IMR-90 (cell line): ENCODE results near the gene RBMS3. TPM values are rescaled to one million over a fixed set of nuclear protein-coding genes. Genes with fewer than 3 reads are reported as not detected.

Source experiments
- ATAC-seq: fragments of 200-7000 bp; cut with Tn5 transposase; 2 replicates; pipeline ENCODE4 v1.9.1; 2020; ENCODE audit warnings: low read depth, mild to moderate bottlenecking, moderate library complexity
- BruUV-seq: library from RNA; stranded (reverse); fragments of 400-500 nt; replicated peaks from 2 replicates; lab custom pipeline; 2021; lab: Mats Ljungman, UMichigan
- CTCF ChIA-PET: fragments of 300-600 bp; formaldehyde crosslinking; extraction: SDS; loops from one replicate; lab custom pipeline; 2021; ENCODE audit warnings: antibody characterized with exemption; lab: Yijun Ruan, JAX
- POLR2A ChIA-PET: fragments of 300-600 bp; sonication (Branson Sonifier 250); formaldehyde crosslinking; loops from one replicate; lab custom pipeline; 2022; ENCODE audit warnings: antibody characterized with exemption; ENCODE audit not compliant: unreplicated experiment; lab: Charles Lee
- DNase-seq: peaks from one replicate; pipeline ENCODE4 v3.0.0; 2013
- H2AFZ ChIP-seq: replicated peaks from 2 replicates; pipeline ENCODE3; 2013; ENCODE audit warnings: low read length, mild to moderate bottlenecking; ENCODE audit not compliant: poor library complexity
- H2AK5ac ChIP-seq: 2 replicates; pipeline ENCODE4 v1.6.1; 2013; ENCODE audit warnings: low read depth, low read length, inconsistent platforms
- H2AK9ac ChIP-seq: replicated peaks from 2 replicates; pipeline ENCODE3; 2013; ENCODE audit warnings: mild to moderate bottlenecking, low read depth, low read length, moderate library complexity; ENCODE audit not compliant: poor library complexity
- H2BK120ac ChIP-seq: 2 replicates; pipeline ENCODE4 v1.6.1; 2013; ENCODE audit warnings: low read depth, low read length, inconsistent platforms
- H2BK15ac ChIP-seq: 3 replicates; pipeline ENCODE4 v1.6.1; 2013; ENCODE audit warnings: low read depth, low read length, inconsistent platforms
- H2BK20ac ChIP-seq: 2 replicates; pipeline ENCODE4 v1.6.1; 2013; ENCODE audit warnings: low read depth, mild to moderate bottlenecking, inconsistent platforms, low read length, moderate library complexity
- H2BK5ac ChIP-seq: 2 replicates; pipeline ENCODE4 v1.6.1; 2013; ENCODE audit warnings: mild to moderate bottlenecking, low read depth, low read length, inconsistent platforms; ENCODE audit not compliant: poor library complexity, severe bottlenecking
- H3K14ac ChIP-seq: replicated peaks from 2 replicates; pipeline ENCODE4 v1.6.1; 2013; ENCODE audit warnings: low read depth, low read length, inconsistent platforms
- H3K18ac ChIP-seq: 2 replicates; pipeline ENCODE4 v1.6.1; 2013; ENCODE audit warnings: low read depth, low read length, control low read depth
- H3K23ac ChIP-seq: 2 replicates; pipeline ENCODE4 v1.6.1; 2013; ENCODE audit warnings: low read depth, low read length, inconsistent platforms
- H3K27ac ChIP-seq: 2 replicates; pipeline ENCODE4 v1.5.1; 2013; ENCODE audit warnings: mild to moderate bottlenecking, control low read depth, low read length; ENCODE audit not compliant: insufficient read depth
- H3K27me3 ChIP-seq: 2 replicates; pipeline ENCODE4 v1.6.1; 2013; ENCODE audit warnings: low read length; ENCODE audit not compliant: control insufficient read depth, insufficient read depth
- H3K36me3 ChIP-seq: 2 replicates; pipeline ENCODE4 v1.6.1; 2013; ENCODE audit warnings: low read length, mixed read lengths; ENCODE audit not compliant: control insufficient read depth, insufficient read depth
- H3K4ac ChIP-seq: 2 replicates; pipeline ENCODE4 v1.6.1; 2013; ENCODE audit warnings: low read depth, low read length, inconsistent platforms
- H3K4me1 ChIP-seq: 2 replicates; pipeline ENCODE4 v1.6.1; 2013; ENCODE audit warnings: low read length, mixed read lengths; ENCODE audit not compliant: control insufficient read depth, insufficient read depth
- H3K4me2 ChIP-seq: 2 replicates; pipeline ENCODE4 v1.6.1; 2013; ENCODE audit warnings: low read depth, mild to moderate bottlenecking, control low read depth, low read length, moderate library complexity
- H3K4me3 ChIP-seq: 2 replicates; pipeline ENCODE4 v1.5.1; 2013; ENCODE audit warnings: low read depth, mild to moderate bottlenecking, control low read depth, low read length, moderate library complexity; ENCODE audit not compliant: insufficient read depth
- H3K56ac ChIP-seq: 2 replicates; pipeline ENCODE4 v1.6.1; 2013; ENCODE audit warnings: low read length, inconsistent platforms; ENCODE audit not compliant: insufficient read depth; ENCODE audit errors: extremely low read depth
- H3K79me1 ChIP-seq, 2 experiments: 2 replicates each; pipeline ENCODE4 v1.6.1; 2013; ENCODE audit warnings: low read length in 2 of 2, inconsistent platforms in 1 of 2, low read depth in 1 of 2
- H3K9ac ChIP-seq: 2 replicates; pipeline ENCODE4 v1.6.1; 2013; ENCODE audit warnings: low read depth, low read length, control low read depth
- H3K9me1 ChIP-seq: 2 replicates; pipeline ENCODE4 v1.6.1; 2013; ENCODE audit warnings: low read length, inconsistent platforms; ENCODE audit not compliant: insufficient read depth
- H3K9me3 ChIP-seq: 2 replicates; pipeline ENCODE4 v1.6.1; 2013; ENCODE audit warnings: low read length; ENCODE audit not compliant: control insufficient read depth, insufficient read depth
- H4K20me1 ChIP-seq: 2 replicates; pipeline ENCODE4 v1.6.1; 2013; ENCODE audit warnings: low read length, inconsistent platforms; ENCODE audit not compliant: insufficient read depth
- H4K5ac ChIP-seq: 2 replicates; pipeline ENCODE4 v1.6.1; 2013; ENCODE audit warnings: mild to moderate bottlenecking, low read depth, low read length, control low read depth
- H4K8ac ChIP-seq, 2 experiments: 2 replicates each; pipeline ENCODE4 v1.6.1; 2013; ENCODE audit warnings: low read depth in 2 of 2, low read length in 2 of 2, control low read depth in 1 of 2, inconsistent platforms in 1 of 2
- H4K91ac ChIP-seq: 2 replicates; pipeline ENCODE4 v1.6.1; 2013; ENCODE audit warnings: low read depth, low read length, inconsistent platforms; ENCODE audit not compliant: insufficient read depth
- BHLHE40 ChIP-seq: fragments of 150-350 bp; IDR thresholded peaks from 2 replicates; pipeline ENCODE4 v1.6.1; 2016; ENCODE audit warnings: mild to moderate bottlenecking, low read depth, low read length
- CEBPB ChIP-seq: IDR thresholded peaks from 2 replicates; pipeline ENCODE4 v1.6.1; 2012; ENCODE audit warnings: low read depth, low read length, improper control_type of control experiment
- FOS ChIP-seq: fragments of 150-350 bp; IDR thresholded peaks from 2 replicates; pipeline ENCODE4 v1.6.1; 2016; ENCODE audit warnings: low read depth, low read length
- MAZ ChIP-seq: IDR thresholded peaks from 2 replicates; pipeline ENCODE4 v1.6.1; 2012; ENCODE audit warnings: low read depth, mild to moderate bottlenecking, low read length, improper control_type of control experiment, moderate library complexity, borderline replicate concordance
- MXI1 ChIP-seq: IDR thresholded peaks from 2 replicates; pipeline ENCODE4 v1.6.1; 2012; ENCODE audit warnings: low read depth, mild to moderate bottlenecking, low read length, moderate library complexity, borderline replicate concordance
- NFE2L2 ChIP-seq: fragments of 150-350 bp; IDR thresholded peaks from 2 replicates; pipeline ENCODE4 v1.6.1; 2016; ENCODE audit warnings: low read depth, mild to moderate bottlenecking, low read length
- RAD21 ChIP-seq: IDR thresholded peaks from 2 replicates; pipeline ENCODE4 v1.6.1; 2012; ENCODE audit warnings: low read length, improper control_type of control experiment
- RFX5 ChIP-seq: IDR thresholded peaks from 2 replicates; pipeline ENCODE4 v1.8.0; 2012; ENCODE audit warnings: low read depth, mild to moderate bottlenecking, low read length, moderate library complexity
- SMC3 ChIP-seq: fragments of 150-350 bp; IDR thresholded peaks from 2 replicates; pipeline ENCODE4 v1.6.1; 2016; ENCODE audit warnings: low read depth, mild to moderate bottlenecking, antibody characterized with exemption, low read length, moderate library complexity
- WGBS, 2 experiments: methylation state at CpG; one replicate each; pipeline versions ENCODE4 v1.1.5 to v1.1.7; 2013; ENCODE audit warnings: missing lambda C conversion rate in 2 of 2; ENCODE audit not compliant: insufficient read length in 1 of 2; ENCODE audit errors: extremely low coverage in 2 of 2; 5-methylcytosine and 5-hydroxymethylcytosine counted together
- dilution Hi-C: fragments of 300-500 bp; cut with HindIII; formaldehyde crosslinking; loops from one replicate; pipeline ENCODE4 v1.14.3; 2018; ENCODE audit warnings: low sequenced_read_pairs; ENCODE audit not compliant: unreplicated experiment
- in situ Hi-C: fragments of 300-500 bp; cut with MboI; formaldehyde crosslinking; loops from 3 replicates; pipeline ENCODE4 v1.14.3; 2019; ENCODE audit warnings: low sequenced_read_pairs, inconsistent platforms, mixed read lengths
- intact Hi-C: fragments of 100-400 bp; cut with micrococcal nuclease; formaldehyde crosslinking; loops from 2 replicates; pipeline ENCODE4 v1.10.0; 2022
- polyA plus RNA-seq, 3 experiments: library from polyadenylated mRNA; depleted of rRNA; stranded (reverse); fragments of >200 nt; gene quantifications; 2 replicates each; pipeline ENCODE4 v1.2.3, GENCODE V29; 2012; ENCODE audit warnings: low replicate concordance in 1 of 3
- total RNA-seq: library from RNA; depleted of rRNA; stranded (reverse); fragments of >200 nt; gene quantifications from 2 replicates; pipeline ENCODE4 v1.2.3, GENCODE V29; 2012
- TF ChIP-seq, protein P1 (sequence below): fragments of 150-350 bp; IDR thresholded peaks from 2 replicates; pipeline ENCODE4 v1.6.1; 2017; ENCODE audit warnings: mild to moderate bottlenecking, antibody characterized with exemption, low read length, low read depth
- TF ChIP-seq, protein P2 (sequence below): fragments of 150-350 bp; IDR thresholded peaks from 2 replicates; pipeline ENCODE4 v1.6.1; 2016; ENCODE audit warnings: low read depth, mild to moderate bottlenecking, low read length, moderate library complexity, borderline replicate concordance
- TF ChIP-seq, protein P3 (sequence below): conservative IDR thresholded peaks from 2 replicates; pipeline ENCODE4 v1.5.1; 2012; ENCODE audit warnings: mild to moderate bottlenecking, low read depth, low read length, improper control_type of control experiment

Gene RBMS3
- total and polyA plus RNA-seq, 2 of the 4 experiments (the other 2 are of a cell fraction), result 15.2 to 127 TPM

DNA sequence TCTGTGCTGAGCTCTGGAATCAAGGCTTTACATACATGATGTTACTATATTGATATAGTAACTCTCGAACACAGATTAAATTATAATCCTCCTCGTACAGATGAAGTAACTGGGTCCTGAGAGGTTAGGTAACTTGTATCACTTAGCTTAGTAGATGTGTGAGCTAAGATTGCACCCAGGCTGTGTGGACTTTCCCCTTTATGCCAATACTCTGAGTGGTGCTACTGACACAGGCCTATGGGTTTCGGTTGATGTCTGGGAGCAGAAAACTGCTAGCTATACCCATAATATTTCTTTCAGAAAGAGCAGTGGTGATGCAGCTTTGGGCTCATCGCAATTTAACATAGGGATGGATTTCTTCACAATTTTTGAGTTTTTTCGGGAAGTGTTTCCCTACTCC lies 259.7 kb downstream of the RBMS3 start:
- H3K18ac ChIP-seq, result peak overlapping the region; percentile 25; the same call in 1 of the 2 replicates
- BruUV-seq, result no TSS peak
- H3K27me3 ChIP-seq, result no peaks in the 10 kb centered on the region
- ChIA-PET POLR2A (no interaction called here), CTCF (interaction anchor here (1.0 kb wide), 1 partner anchor 9 kb away, joined by 4 read pairs; no protein-coding TSS in a partner anchor)
- H3K4me1 ChIP-seq, result no peaks in the 10 kb centered on the region
- H4K20me1 ChIP-seq, result peaks cover 4% of the 10 kb centered on the region; the same call in 1 of the 2 replicates
- no peak overlapping the region; the same call in 1 of the 2 replicates for H3K23ac ChIP-seq
- in situ Hi-C loops, result no loop called here
- H2AFZ ChIP-seq, result no peak overlapping the region
- no peak overlapping the region for H3K27ac ChIP-seq
- H2BK120ac ChIP-seq, result no peak overlapping the region
- H2AK9ac ChIP-seq, result no peak overlapping the region
- peaks cover 3% of the 10 kb centered on the region; the same call in 1 of the 2 replicates for H3K9me1 ChIP-seq
- no peak overlapping the region for H2BK5ac ChIP-seq
- H4K5ac ChIP-seq, result no peak overlapping the region
- no peaks in the 10 kb centered on the region for H3K9me3 ChIP-seq
- TF ChIP-seq, protein P1, sequence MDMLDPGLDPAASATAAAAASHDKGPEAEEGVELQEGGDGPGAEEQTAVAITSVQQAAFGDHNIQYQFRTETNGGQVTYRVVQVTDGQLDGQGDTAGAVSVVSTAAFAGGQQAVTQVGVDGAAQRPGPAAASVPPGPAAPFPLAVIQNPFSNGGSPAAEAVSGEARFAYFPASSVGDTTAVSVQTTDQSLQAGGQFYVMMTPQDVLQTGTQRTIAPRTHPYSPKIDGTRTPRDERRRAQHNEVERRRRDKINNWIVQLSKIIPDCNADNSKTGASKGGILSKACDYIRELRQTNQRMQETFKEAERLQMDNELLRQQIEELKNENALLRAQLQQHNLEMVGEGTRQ, result no peak
- TF ChIP-seq BHLHE40, result no peak
- TF ChIP-seq NFE2L2, result no peak
- TF ChIP-seq, protein P2, sequence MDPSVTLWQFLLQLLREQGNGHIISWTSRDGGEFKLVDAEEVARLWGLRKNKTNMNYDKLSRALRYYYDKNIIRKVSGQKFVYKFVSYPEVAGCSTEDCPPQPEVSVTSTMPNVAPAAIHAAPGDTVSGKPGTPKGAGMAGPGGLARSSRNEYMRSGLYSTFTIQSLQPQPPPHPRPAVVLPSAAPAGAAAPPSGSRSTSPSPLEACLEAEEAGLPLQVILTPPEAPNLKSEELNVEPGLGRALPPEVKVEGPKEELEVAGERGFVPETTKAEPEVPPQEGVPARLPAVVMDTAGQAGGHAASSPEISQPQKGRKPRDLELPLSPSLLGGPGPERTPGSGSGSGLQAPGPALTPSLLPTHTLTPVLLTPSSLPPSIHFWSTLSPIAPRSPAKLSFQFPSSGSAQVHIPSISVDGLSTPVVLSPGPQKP, result no peak
- TF ChIP-seq CEBPB, result no peak
- no peak for TF ChIP-seq MAZ
- TF ChIP-seq RAD21, result no peak
- TF ChIP-seq SMC3, result no peak
- no peak for TF ChIP-seq FOS
- TF ChIP-seq RFX5, result no peak
- no peak for TF ChIP-seq MXI1
- TF ChIP-seq, protein P3, sequence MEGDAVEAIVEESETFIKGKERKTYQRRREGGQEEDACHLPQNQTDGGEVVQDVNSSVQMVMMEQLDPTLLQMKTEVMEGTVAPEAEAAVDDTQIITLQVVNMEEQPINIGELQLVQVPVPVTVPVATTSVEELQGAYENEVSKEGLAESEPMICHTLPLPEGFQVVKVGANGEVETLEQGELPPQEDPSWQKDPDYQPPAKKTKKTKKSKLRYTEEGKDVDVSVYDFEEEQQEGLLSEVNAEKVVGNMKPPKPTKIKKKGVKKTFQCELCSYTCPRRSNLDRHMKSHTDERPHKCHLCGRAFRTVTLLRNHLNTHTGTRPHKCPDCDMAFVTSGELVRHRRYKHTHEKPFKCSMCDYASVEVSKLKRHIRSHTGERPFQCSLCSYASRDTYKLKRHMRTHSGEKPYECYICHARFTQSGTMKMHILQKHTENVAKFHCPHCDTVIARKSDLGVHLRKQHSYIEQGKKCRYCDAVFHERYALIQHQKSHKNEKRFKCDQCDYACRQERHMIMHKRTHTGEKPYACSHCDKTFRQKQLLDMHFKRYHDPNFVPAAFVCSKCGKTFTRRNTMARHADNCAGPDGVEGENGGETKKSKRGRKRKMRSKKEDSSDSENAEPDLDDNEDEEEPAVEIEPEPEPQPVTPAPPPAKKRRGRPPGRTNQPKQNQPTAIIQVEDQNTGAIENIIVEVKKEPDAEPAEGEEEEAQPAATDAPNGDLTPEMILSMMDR, result no peak
- no CpG with 5 or more reads among the region's 5 CpGs for WGBS, 2 experiments
- no peak overlapping the region for H3K56ac ChIP-seq
- H3K9ac ChIP-seq, result no peak overlapping the region
- H4K91ac ChIP-seq, result no peak overlapping the region
- no peak overlapping the region for H3K4ac ChIP-seq
- H3K4me2 ChIP-seq, result no peak overlapping the region
- no peak overlapping the region for H4K8ac ChIP-seq
- H3K36me3 ChIP-seq, result no peaks in the 10 kb centered on the region; the same call in 1 of the 2 replicates
- H2AK5ac ChIP-seq, result no peak overlapping the region
- no peak overlapping the region for H3K4me3 ChIP-seq
- DNase-seq, result no peak
- no peak overlapping the region for H3K14ac ChIP-seq
- peaks cover 20 to 23% of the 10 kb centered on the region in 2 experiments; a peak in 2 of 4 replicates for H3K79me1 ChIP-seq
- no peak overlapping the region for H2BK20ac ChIP-seq
- ATAC-seq, result no peak
- dilution Hi-C loops, result no loop called here
- intact Hi-C loops, result no loop called here
- no peak overlapping the region for H2BK15ac ChIP-seq
